Activated naive CD4-positive, alpha-beta T cell treated with anti-CD3 and anti-CD28 coated beads for 36 hours (primary cell): Measurements from ENCODE around the gene C3orf70. TPM values are rescaled to one million over a fixed set of nuclear protein-coding genes. Genes with fewer than 3 reads are reported as not detected.

Experiments
- CTCF ChIA-PET: fragments of 350-600 bp; sonication (Branson Sonifier 250); formaldehyde crosslinking; loops from one replicate; lab custom pipeline; 2021; ENCODE audit warnings: antibody characterized with exemption; lab: Charles Lee
- DNase-seq: peaks from one replicate; pipeline ENCODE4 v3.0.0-alpha.2; 2020
- H3K27ac Mint-ChIP-seq: one replicate; pipeline ENCODE4 v1.8.0; 2021; ENCODE audit warnings: mild to moderate bottlenecking, mixed read lengths
- H3K27me3 Mint-ChIP-seq: one replicate; pipeline ENCODE4 v1.8.0; 2021; ENCODE audit warnings: low read depth, mixed read lengths
- H3K36me3 Mint-ChIP-seq: one replicate; pipeline ENCODE4 v1.8.0; 2021; ENCODE audit warnings: low read depth, mixed read lengths
- H3K4me1 Mint-ChIP-seq: one replicate; pipeline ENCODE4 v1.8.0; 2021; ENCODE audit warnings: low read depth, mixed read lengths
- H3K4me3 Mint-ChIP-seq: one replicate; pipeline ENCODE4 v1.8.0; 2021; ENCODE audit warnings: mild to moderate bottlenecking, moderate library complexity, mixed read lengths
- H3K9me3 Mint-ChIP-seq: one replicate; pipeline ENCODE4 v1.8.0; 2021; ENCODE audit warnings: mixed read lengths
- intact Hi-C: fragments of 100-400 bp; cut with micrococcal nuclease; formaldehyde crosslinking; loops from one replicate; pipeline ENCODE4 v1.15.1; 2023
- total RNA-seq, 2 experiments: library from RNA; stranded (reverse); gene quantifications; one replicate each; pipeline ENCODE4 v1.2.3, GENCODE V29; 2021

Gene C3orf70
- total RNA-seq, 2 experiments from 2014 or later: not detected

- H3K4me1 Mint-ChIP-seq: no peaks in the 10 kb centered on the region
- no peak overlapping the region for H3K27ac Mint-ChIP-seq
- no peak for DNase-seq
- peaks cover 13% of the 10 kb centered on the region for H3K9me3 Mint-ChIP-seq
- no peak overlapping the region for H3K4me3 Mint-ChIP-seq
- CTCF ChIA-PET: no interaction called here
- intact Hi-C loops: no loop called here
- H3K27me3 Mint-ChIP-seq: no peaks in the 10 kb centered on the region
- H3K36me3 Mint-ChIP-seq: peaks cover 65% of the 10 kb centered on the region
Measured at GRCh38 chr3:185030399-185030798, 122.5 kb downstream of the C3orf70 start.

- Mint-ChIP-seq H3K4me3 (no peak overlapping the region), H3K9me3 (peaks cover 2% of the 10 kb centered on the region), H3K36me3 (peaks cover 65% of the 10 kb centered on the region), H3K27me3 (no peaks in the 10 kb centered on the region), H3K4me1 (no peaks in the 10 kb centered on the region), H3K27ac (no peak overlapping the region)
- CTCF ChIA-PET: no interaction called here
- intact Hi-C loops: no loop called here
- no peak for DNase-seq
Measured at GRCh38 chr3:185029086-185029485, 123.8 kb downstream of the C3orf70 start.

- Mint-ChIP-seq H3K27ac (no peak overlapping the region), H3K27me3 (no peaks in the 10 kb centered on the region), H3K9me3 (no peaks in the 10 kb centered on the region), H3K4me1 (no peaks in the 10 kb centered on the region), H3K4me3 (no peak overlapping the region), H3K36me3 (peaks cover 59% of the 10 kb centered on the region)
- DNase-seq: no peak
- CTCF ChIA-PET: interaction anchor here (1.1 kb wide), 1 partner anchor 16 kb away, joined by 7 read pairs; no protein-coding TSS in a partner anchor
- intact Hi-C loops: no loop called here
Measured at GRCh38 chr3:185028121-185028520, 124.7 kb downstream of the C3orf70 start.

Other genes with a start within 250 kb of the C3orf70 start
- gene EHHADH, start 101.0 kb upstream of the C3orf70 start, total RNA-seq: 1 to 10 TPM; 2.9 to 3.5 TPM
- 10 to 100 TPM; 11.5 to 13.3 TPM for gene MAP3K13, start 210.1 kb upstream of the C3orf70 start, total RNA-seq